ENCODE results near the gene TTC13.

DNA sequence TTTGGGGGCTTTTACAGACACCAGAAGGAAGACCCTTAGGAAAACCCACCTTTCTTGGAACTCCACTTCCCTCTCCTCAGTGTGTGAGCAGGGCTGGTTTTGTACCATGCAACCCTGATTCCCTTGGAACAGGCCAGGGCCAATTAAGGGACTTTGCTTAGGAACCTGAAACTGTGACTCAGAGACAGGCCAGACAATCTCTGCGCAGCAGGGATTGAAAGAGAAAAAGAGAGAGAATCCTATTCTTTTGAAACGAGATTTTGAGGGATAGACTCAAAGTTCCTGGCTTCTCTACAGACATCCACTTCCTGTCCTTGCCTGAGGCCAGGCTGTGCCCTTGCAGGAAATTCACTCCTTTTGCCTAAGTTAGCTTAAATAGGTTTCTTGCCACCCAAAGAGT, 87.2 kb downstream of the TTC13 start:
- no peak for TF ChIP-seq EZH2 (IDR thresholded peaks at IDR 0.05)
- TF ChIP-seq POLR2AphosphoS5 (IDR thresholded peaks at IDR 0.05; ENCODE audit: borderline replicate concordance, low read depth, low read length) = no peak

Data from SK-N-MC (cell line).